ENCODE results near the gene TRDN.

DNA sequence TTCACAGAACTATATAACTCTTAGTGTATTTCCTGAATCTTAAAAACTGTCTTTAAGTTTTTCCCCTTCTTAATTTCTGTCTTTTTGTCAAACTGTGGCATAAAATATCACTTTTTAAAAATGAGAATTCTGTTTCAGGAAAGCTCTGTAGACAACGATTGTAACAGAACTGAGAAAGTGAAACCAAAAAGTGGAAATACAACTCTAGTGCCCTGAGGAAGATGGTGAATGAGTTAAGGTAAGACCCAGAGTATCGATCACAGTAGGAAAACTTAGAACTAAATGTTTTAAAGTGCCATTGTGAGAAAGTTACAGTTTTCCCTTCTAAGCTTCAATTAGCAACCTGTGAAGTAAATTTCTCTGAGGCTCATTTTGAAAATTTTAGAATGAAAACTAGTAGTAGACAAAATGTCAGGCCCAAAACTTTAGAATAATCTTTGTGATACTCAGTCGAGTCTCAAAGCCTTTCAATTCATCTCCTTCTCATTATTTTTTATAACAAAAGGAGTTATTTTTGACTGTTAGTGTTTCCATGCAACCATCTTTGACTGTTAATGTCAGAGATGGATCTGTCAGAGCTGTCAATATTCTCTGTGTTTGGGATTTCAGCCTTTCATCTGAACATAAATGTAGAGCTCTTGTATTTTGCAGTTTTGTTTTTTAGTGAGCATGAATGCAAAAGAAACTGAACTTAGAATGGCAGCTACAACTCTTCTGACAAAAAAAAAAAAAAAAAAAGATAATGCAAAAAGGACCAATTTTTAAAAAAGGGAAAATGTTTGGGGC, 19.0 kb upstream of the TRDN start:
- TF ChIP-seq CTCF (IDR thresholded peaks at IDR 0.05) (no peak), POLR2A (IDR thresholded peaks at IDR 0.05) (no peak)
